VCaP (cell line): ENCODE measurements around the gene COL18A1.

ENCODE experiments used
- H3K27ac ChIP-seq: fragments of 450-650 bp; 2 replicates; pipeline ENCODE4 v1.5.1; 2017
- CTCF ChIP-seq: fragments of 450-650 bp; conservative IDR thresholded peaks from 2 replicates; pipeline ENCODE4 v1.5.1; 2017; ENCODE audit warnings: mild to moderate bottlenecking, moderate library complexity

COL18A1 gene

DNA sequence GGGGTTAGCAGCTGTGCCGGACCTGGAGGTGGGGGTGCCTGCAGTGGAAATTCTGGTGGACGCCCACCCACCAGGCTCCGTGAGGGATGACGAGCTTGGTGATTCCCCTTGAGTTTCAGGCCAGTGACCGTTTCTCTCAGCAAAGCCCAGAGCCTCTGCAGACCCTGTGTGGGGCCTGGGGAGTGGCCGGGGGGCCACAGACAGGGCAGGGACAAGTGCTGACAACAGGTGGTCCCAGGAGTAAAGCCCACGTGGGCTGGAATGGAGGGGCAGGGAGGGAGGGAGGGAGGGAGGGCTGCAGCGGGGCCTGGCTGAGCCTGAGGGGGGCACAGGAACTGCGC, 52.8 kb downstream of the COL18A1 start:
- H3K27ac ChIP-seq, result no peak overlapping the region
- no peak for TF ChIP-seq CTCF

GRCh38 chr21:45458281-45459170, 53.6 kb downstream of the COL18A1 start:
- no peak for TF ChIP-seq CTCF
- H3K27ac ChIP-seq, result no peak overlapping the region

- no peak overlapping the region for H3K27ac ChIP-seq
- no peak for TF ChIP-seq CTCF
Measured at GRCh38 chr21:45459171-45460010, 54.4 kb downstream of the COL18A1 start.

DNA sequence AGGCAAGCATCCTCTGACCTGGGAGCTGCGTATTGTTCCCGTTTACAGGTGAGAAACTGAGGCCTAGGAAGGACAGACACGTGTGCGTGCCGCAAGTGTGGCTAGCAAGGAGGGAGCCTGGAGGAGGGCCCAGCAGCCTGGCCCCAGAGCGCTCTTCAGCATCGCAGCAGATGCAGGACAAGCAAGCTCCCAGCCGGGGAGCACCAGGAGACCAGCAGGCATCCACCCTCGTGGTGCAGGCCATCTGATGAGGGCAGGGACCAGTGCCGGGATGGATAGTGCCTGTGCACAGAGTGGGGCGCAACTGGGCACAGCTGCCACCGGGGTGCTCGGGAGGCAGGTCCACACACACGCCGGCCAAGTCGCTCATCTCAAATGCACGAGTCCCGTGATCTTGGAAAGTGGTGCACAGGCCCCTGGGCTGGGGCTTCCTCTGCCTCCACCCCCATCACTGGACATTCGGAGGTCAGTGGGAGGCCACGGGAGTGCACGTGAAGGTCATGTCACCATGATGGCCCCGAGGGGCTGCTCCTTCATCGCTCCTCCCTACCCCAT, 55.1 kb downstream of the COL18A1 start:
- no peak overlapping the region for H3K27ac ChIP-seq
- no peak for TF ChIP-seq CTCF

GRCh38 chr21:45460611-45461368, 55.8 kb downstream of the COL18A1 start:
- no peak for TF ChIP-seq CTCF
- no peak overlapping the region for H3K27ac ChIP-seq

GRCh38 chr21:45461369-45461750, 56.4 kb downstream of the COL18A1 start:
- no peak overlapping the region for H3K27ac ChIP-seq
- no peak for TF ChIP-seq CTCF
